ENCODE results near the gene ELAVL4. TPM values are rescaled to one million over a fixed set of nuclear protein-coding genes. Genes with fewer than 3 reads are reported as not detected.
A peak's percentile ranks its signal among the peaks of the same experiment; 100 is the strongest.

ELAVL4 gene
- total and polyA plus RNA-seq, 2 donors from 2014 or later: not detected

DNA sequence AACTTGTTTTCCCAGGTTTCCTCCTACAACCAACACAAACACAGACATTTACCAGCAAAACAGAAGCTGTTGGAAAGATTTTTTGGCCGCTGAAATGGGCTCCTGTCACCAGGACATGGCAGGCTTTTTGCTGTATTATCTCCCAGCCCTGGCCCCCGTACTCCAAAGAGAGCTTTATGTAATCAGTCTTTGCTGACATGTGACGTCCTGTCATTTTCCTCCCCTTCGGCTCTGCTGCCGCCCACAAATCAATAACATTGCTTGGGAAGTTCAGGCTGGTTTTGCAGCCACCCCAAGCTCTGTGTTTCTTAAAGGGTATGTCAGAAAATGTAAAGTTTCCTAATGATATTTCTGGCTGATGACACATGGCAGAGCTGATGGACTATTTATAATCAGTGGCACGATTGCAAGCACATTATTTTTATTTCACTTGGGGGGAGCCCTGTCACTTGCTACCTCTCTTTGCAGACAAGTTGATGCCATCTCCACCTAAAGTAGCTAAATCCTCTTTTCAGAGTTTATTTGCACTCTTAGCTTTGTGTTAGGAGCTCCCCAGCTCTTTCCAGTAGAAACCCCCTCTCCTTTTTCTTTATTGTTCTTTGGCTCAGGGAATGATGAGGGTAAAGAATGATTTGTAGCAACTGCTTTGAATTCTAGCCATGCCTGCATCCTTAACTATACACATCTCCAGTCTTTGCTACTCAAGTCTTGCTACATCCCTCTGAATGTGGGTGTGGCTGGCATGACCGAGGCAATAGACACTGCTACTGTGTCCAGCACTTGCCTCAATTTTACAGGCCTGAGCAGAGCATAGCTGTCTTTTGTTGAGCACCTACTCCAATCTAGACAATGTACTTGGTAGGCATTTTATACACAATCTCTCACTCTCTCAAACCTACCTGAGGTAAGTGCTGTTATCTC, 67.3 kb downstream of the ELAVL4 start:
- Histone ChIP-seq H3K9ac (ENCODE audit: low read length in 3 of 3) (no peak overlapping the region), H3K4me3 (ENCODE audit: low read length in 3 of 3) (no peak overlapping the region), H3K27me3 (ENCODE audit: control insufficient read depth, insufficient read depth, low read length) (no peaks in the 10 kb centered on the region), H3K9me3 (ENCODE audit: control insufficient read depth in 2 of 3, insufficient read depth in 1 of 3, low read length in 3 of 3) (no peaks in the 10 kb centered on the region), H3K36me3 (ENCODE audit: control insufficient read depth in 2 of 3, insufficient read depth in 3 of 3, low read length in 3 of 3) (no peaks in the 10 kb centered on the region), H3K4me1 (ENCODE audit: control insufficient read depth in 2 of 3, insufficient read depth in 2 of 3, low read depth in 1 of 3, low read length in 3 of 3) (no peaks in the 10 kb centered on the region), H3K27ac (ENCODE audit: low read depth in 2 of 2, low read length in 2 of 2) (no peak overlapping the region)
- DNase-seq: no peak
- TF ChIP-seq, protein P1, sequence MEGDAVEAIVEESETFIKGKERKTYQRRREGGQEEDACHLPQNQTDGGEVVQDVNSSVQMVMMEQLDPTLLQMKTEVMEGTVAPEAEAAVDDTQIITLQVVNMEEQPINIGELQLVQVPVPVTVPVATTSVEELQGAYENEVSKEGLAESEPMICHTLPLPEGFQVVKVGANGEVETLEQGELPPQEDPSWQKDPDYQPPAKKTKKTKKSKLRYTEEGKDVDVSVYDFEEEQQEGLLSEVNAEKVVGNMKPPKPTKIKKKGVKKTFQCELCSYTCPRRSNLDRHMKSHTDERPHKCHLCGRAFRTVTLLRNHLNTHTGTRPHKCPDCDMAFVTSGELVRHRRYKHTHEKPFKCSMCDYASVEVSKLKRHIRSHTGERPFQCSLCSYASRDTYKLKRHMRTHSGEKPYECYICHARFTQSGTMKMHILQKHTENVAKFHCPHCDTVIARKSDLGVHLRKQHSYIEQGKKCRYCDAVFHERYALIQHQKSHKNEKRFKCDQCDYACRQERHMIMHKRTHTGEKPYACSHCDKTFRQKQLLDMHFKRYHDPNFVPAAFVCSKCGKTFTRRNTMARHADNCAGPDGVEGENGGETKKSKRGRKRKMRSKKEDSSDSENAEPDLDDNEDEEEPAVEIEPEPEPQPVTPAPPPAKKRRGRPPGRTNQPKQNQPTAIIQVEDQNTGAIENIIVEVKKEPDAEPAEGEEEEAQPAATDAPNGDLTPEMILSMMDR (IDR thresholded peaks at IDR 0.05; ENCODE audit: borderline replicate concordance, extremely low read depth, insufficient read depth): no peak
- intact Hi-C loops (cut with DNase I): no loop called here
- no peak for FAIRE-seq

DNA sequence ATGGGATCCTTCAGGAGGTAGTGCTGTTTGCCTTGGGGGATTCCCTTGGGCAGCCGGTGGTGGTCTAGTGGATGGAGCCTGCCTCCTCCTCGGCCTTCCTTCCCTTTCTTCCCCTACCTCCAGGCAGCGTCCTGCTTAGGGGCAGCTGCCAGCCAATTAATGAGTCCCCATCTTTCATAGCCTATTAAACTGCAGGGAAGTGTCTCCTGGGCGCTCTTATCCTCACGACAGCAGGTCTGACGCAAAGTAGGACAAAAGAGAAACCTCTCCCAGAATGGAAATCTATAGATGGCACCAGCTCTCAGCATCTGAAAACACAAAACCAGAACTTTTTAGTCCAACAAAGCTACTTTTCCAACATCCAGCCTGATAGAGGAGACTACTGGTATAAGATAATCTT, 69.3 kb downstream of the ELAVL4 start:
- no peak for DNase-seq
- Histone ChIP-seq H3K36me3 (ENCODE audit: control insufficient read depth in 2 of 3, insufficient read depth in 3 of 3, low read length in 3 of 3) (no peaks in the 10 kb centered on the region), H3K9me3 (ENCODE audit: control insufficient read depth in 2 of 3, insufficient read depth in 1 of 3, low read length in 3 of 3) (no peaks in the 10 kb centered on the region), H3K9ac (ENCODE audit: low read length in 3 of 3) (no peak overlapping the region), H3K27ac (ENCODE audit: low read depth in 2 of 2, low read length in 2 of 2) (no peak overlapping the region), H3K27me3 (ENCODE audit: control insufficient read depth, insufficient read depth, low read length) (no peaks in the 10 kb centered on the region), H3K4me1 (ENCODE audit: control insufficient read depth in 2 of 3, insufficient read depth in 2 of 3, low read depth in 1 of 3, low read length in 3 of 3) (no peaks in the 10 kb centered on the region), H3K4me3 (ENCODE audit: low read length in 3 of 3) (no peak overlapping the region)
- TF ChIP-seq, protein P1 (IDR thresholded peaks at IDR 0.05; ENCODE audit: borderline replicate concordance, extremely low read depth, insufficient read depth): no peak
- no peak for FAIRE-seq
- intact Hi-C loops (cut with DNase I): no loop called here

DNA sequence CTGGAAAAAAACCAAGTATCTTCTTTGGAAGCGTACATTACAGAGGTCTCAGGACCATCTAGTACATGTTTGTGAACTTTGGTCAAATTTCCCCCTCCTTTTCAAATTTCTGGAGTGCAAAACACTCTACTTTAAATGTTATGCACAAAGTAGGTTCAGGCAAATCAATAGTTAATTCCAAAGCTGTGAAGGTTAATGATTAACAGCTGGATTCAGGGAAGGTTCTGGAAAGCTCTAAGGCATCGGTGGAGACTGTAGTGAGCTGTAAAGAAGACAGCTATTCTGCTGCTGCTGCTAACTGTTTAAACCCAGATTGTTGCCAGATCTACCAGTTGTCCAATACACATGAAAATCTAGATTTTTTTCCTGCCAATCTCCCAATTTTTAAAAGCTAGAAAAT, 70.9 kb downstream of the ELAVL4 start:
- FAIRE-seq: no peak
- Histone ChIP-seq H3K36me3 (ENCODE audit: control insufficient read depth in 2 of 3, insufficient read depth in 3 of 3, low read length in 3 of 3) (no peaks in the 10 kb centered on the region), H3K27me3 (ENCODE audit: control insufficient read depth, insufficient read depth, low read length) (no peaks in the 10 kb centered on the region), H3K9ac (ENCODE audit: low read length in 3 of 3) (no peak overlapping the region), H3K4me3 (ENCODE audit: low read length in 3 of 3) (no peak overlapping the region), H3K4me1 (ENCODE audit: control insufficient read depth in 2 of 3, insufficient read depth in 2 of 3, low read depth in 1 of 3, low read length in 3 of 3) (no peaks in the 10 kb centered on the region), H3K27ac (ENCODE audit: low read depth in 2 of 2, low read length in 2 of 2) (no peak overlapping the region), H3K9me3 (ENCODE audit: control insufficient read depth in 2 of 3, insufficient read depth in 1 of 3, low read length in 3 of 3) (no peaks in the 10 kb centered on the region)
- intact Hi-C loops (cut with DNase I): no loop called here
- TF ChIP-seq, protein P1 (IDR thresholded peaks at IDR 0.05; ENCODE audit: borderline replicate concordance, extremely low read depth, insufficient read depth): no peak
- DNase-seq: peak in 2 of 5 donors; percentile 46 to 54
